Smooth muscle cell (in vitro differentiated cells): Measurements from ENCODE around the gene CYTH2. TPM values are rescaled to one million over a fixed set of nuclear protein-coding genes. Genes with fewer than 3 reads are reported as not detected.

ENCODE experiments used
- DNase-seq: peaks from one replicate; lab custom pipeline; 2025; ENCODE audit not compliant: unreplicated experiment; lab: John Stamatoyannopoulos, UW
- H2AFZ ChIP-seq: fragments of 200-600 bp; sonication (generic); 2 replicates; pipeline ENCODE4 v1.6.0; 2016; ENCODE audit warnings: antibody characterized with exemption, low read depth, mild to moderate bottlenecking
- H3F3A ChIP-seq: fragments of 200-600 bp; sonication (generic); 2 replicates; pipeline ENCODE4 v1.6.0; 2017; ENCODE audit warnings: antibody characterized with exemption, low read depth
- H3K27ac ChIP-seq: fragments of 200-600 bp; sonication (generic); 2 replicates; pipeline ENCODE4 v1.5.1; 2016; ENCODE audit warnings: low read depth, mild to moderate bottlenecking
- H3K27me3 ChIP-seq: fragments of 200-600 bp; sonication (generic); 2 replicates; pipeline ENCODE4 v1.6.1; 2016; ENCODE audit warnings: low read depth, mild to moderate bottlenecking
- H3K36me3 ChIP-seq: fragments of 200-600 bp; sonication (generic); 2 replicates; pipeline ENCODE4 v1.5.1; 2016; ENCODE audit warnings: low read depth
- H3K4me1 ChIP-seq: fragments of 200-600 bp; sonication (generic); 2 replicates; pipeline ENCODE4 v1.5.1; 2016; ENCODE audit warnings: low read depth
- H3K4me2 ChIP-seq: fragments of 200-600 bp; sonication (generic); 2 replicates; pipeline ENCODE4 v1.6.0; 2016; ENCODE audit warnings: mild to moderate bottlenecking
- H3K4me3 ChIP-seq: fragments of 200-600 bp; sonication (generic); 2 replicates; pipeline ENCODE4 v1.5.1; 2016; ENCODE audit warnings: mild to moderate bottlenecking
- H3K79me2 ChIP-seq: fragments of 200-600 bp; sonication (generic); 2 replicates; pipeline ENCODE4 v1.6.0; 2016; ENCODE audit warnings: low read depth, mild to moderate bottlenecking
- H3K9ac ChIP-seq: fragments of 200-600 bp; sonication (generic); 2 replicates; pipeline ENCODE4 v1.6.0; 2016; ENCODE audit warnings: low read depth
- H3K9me3 ChIP-seq: fragments of 200-600 bp; sonication (generic); replicated peaks from 2 replicates; pipeline ENCODE4 v1.5.1; 2016; ENCODE audit warnings: low read depth
- H4K20me1 ChIP-seq: fragments of 200-600 bp; sonication (generic); 2 replicates; pipeline ENCODE4 v1.6.0; 2016; ENCODE audit warnings: low read depth
- CTCF ChIP-seq: fragments of 200-600 bp; sonication (generic); IDR thresholded peaks from 2 replicates; pipeline ENCODE4 v1.5.1; 2017; ENCODE audit warnings: borderline replicate concordance, mild to moderate bottlenecking, antibody characterized with exemption; ENCODE audit not compliant: insufficient read depth, poor library complexity, severe bottlenecking
- WGBS: methylation state at CpG from one replicate; pipeline ENCODE4 v1.1.7; 2016; ENCODE audit warnings: low lambda C conversion rate; 5-methylcytosine and 5-hydroxymethylcytosine counted together
- polyA plus RNA-seq: library from polyadenylated mRNA; unstranded; fragments of >200 nt; fragmentation: Nextera tagmentation; extraction: Ambion mirVana; gene quantifications from 2 replicates; pipeline ENCODE4 v1.2.1, GENCODE V29; 2016
- total RNA-seq: library from RNA; depleted of rRNA; stranded (reverse); fragments of >200 nt; gene quantifications from 2 replicates; pipeline ENCODE4 v1.2.3, GENCODE V29; 2014

CYTH2 gene
- total and polyA plus RNA-seq, 2 experiments from 2014 or later: 49.7 to 62.1 TPM

GRCh38 chr19:48471836-48472235, 2.7 kb downstream of the CYTH2 start:
- no peak for DNase-seq
- Histone ChIP-seq H3K27ac (no peak overlapping the region), H3K9me3 (no peaks in the 10 kb centered on the region), H3K4me3 (no peak overlapping the region), H3K9ac (no peak overlapping the region), H3K27me3 (no peaks in the 10 kb centered on the region), H3K79me2 (peaks cover 16% of the 10 kb centered on the region), H4K20me1 (peaks cover 66% of the 10 kb centered on the region), H2AFZ (no peak overlapping the region), H3K4me2 (no peak overlapping the region), H3K36me3 (peaks cover 8% of the 10 kb centered on the region), H3F3A (no peaks in the 10 kb centered on the region), H3K4me1 (peaks cover 13% of the 10 kb centered on the region)
- 98% methylated on average over 4 of the region's 4 CpGs for WGBS
- no peak for TF ChIP-seq CTCF

DNA sequence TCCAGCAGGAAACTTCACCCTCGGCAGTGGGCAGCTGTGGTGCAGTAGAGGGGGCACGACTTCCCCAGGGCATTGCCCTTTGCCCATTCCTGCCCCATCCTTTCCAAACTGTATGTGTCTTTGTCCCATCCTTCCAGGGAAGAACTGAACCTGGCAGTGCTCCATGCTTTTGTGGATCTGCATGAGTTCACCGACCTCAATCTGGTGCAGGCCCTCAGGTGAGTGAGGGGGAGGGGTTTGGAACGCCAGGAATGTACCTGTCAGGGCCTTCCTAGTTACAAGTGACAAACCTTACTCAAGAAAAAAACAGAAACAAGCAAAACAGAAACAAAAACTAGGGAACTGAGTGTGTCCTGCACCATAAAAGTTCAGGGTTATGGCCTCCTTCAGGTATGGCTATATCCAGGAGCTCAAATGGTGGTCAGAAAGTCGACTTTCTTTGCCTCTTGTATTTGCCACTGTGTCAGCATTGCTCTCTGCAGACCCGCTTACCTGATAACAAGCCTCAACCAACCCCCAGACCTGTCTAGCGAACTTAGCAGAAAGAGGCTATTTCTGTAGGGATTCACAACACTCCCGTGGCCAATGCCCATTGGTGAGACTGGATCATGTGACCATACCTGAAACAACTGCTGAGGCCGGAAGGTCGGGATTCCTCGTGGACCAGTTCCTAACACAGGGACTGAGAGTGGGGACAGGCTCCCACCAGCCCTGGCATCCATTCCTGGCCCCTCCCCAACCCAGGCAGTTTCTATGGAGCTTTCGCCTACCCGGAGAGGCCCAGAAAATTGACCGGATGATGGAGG, 4.2 kb downstream of the CYTH2 start:
- 91% methylated on average over 14 of the region's 14 CpGs for WGBS
- no peaks in the 10 kb centered on the region for H3K27me3 ChIP-seq
- no peak overlapping the region for H3K4me2 ChIP-seq
- H4K20me1 ChIP-seq: peaks cover 80% of the 10 kb centered on the region
- peaks cover 16% of the 10 kb centered on the region for H3K79me2 ChIP-seq
- no peak overlapping the region for H3K4me3 ChIP-seq
- no peak for TF ChIP-seq CTCF
- H3F3A ChIP-seq: no peaks in the 10 kb centered on the region
- peaks cover 8% of the 10 kb centered on the region for H3K36me3 ChIP-seq
- no peaks in the 10 kb centered on the region for H3K9me3 ChIP-seq
- H3K9ac ChIP-seq: no peak overlapping the region
- no peak overlapping the region for H2AFZ ChIP-seq
- peaks cover 8% of the 10 kb centered on the region for H3K4me1 ChIP-seq
- no peak for DNase-seq
- H3K27ac ChIP-seq: no peak overlapping the region

GRCh38 chr19:48474084-48474592, 5.0 kb downstream of the CYTH2 start:
- peaks cover 7% of the 10 kb centered on the region for H3K4me1 ChIP-seq
- no peak overlapping the region for H3K4me2 ChIP-seq
- H3K9me3 ChIP-seq: no peaks in the 10 kb centered on the region
- TF ChIP-seq CTCF: no peak
- H3K9ac ChIP-seq: no peak overlapping the region
- H4K20me1 ChIP-seq: peaks cover 81% of the 10 kb centered on the region
- no peaks in the 10 kb centered on the region for H3F3A ChIP-seq
- whole genome bisulfite sequencing: 98% methylated on average over 16 of the region's 16 CpGs
- H3K27ac ChIP-seq: no peak overlapping the region
- no peaks in the 10 kb centered on the region for H3K27me3 ChIP-seq
- no peak for DNase-seq
- H3K36me3 ChIP-seq: peaks cover 8% of the 10 kb centered on the region
- H2AFZ ChIP-seq: no peak overlapping the region
- peaks cover 16% of the 10 kb centered on the region for H3K79me2 ChIP-seq
- H3K4me3 ChIP-seq: no peak overlapping the region
